NK-92 treated with Interleukin-12 subunit alpha and Interleukin-12 subunit beta, amount 100 ng/mL, for 24 hours (cell line): ENCODE results near the gene GRIA2.

Experiments
- DNase-seq: peaks from one replicate; lab custom pipeline; 2025; lab: John Stamatoyannopoulos, UW

The GRIA2 gene

DNA sequence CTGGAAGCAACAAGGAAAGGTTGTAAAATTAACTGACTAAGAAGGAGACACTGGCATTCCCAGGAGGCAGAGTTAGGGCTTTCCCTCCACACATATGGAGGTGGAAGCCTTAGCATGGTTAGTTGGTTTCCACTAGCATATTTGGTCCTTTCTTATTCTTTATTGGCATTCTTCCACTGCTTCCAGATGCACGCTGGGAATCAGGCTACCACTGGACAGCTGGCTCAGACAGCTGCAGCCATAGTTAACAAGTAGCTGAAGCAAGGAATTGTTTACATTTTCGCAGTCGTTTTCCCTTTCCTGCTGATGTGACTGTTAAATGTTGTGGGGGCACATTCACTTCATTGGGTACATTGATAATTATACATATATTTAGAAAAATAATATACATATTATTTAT, 169.2 kb downstream of the GRIA2 start:
- no peak for DNase-seq

DNA sequence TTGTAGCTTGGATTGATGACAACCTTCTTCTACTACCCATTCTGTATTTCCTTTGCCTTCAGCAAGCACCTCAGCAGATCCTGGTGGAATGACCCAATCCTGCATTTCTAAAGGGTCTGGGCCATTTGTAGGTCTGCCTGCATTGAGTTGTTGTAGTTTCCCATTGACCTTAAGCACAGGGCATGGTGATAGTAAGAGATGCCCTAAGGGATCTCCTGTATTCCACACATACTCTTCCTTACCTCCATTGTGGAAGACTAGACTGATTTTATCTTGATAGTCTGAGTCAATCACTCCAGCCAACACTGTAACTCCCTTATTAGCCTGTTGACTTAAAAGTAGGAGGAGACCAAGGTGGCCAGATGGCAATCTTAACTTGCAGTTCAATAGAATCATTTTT, 184.5 kb downstream of the GRIA2 start:
- DNase-seq: no peak
